GM11168 (cell line): Measurements from ENCODE around the gene CREBZF.
"Not testable (repeated sequence)": the region's sequence is repeated elsewhere in the genome, so short reads cannot be mapped to it uniquely, and the experiment has no call there.

Source experiments
- in situ Hi-C: fragments of 300-500 bp; cut with MboI; formaldehyde crosslinking; loops from one replicate; pipeline ENCODE4 v1.12.0; 2022; ENCODE audit warnings: low sequenced_read_pairs; ENCODE audit not compliant: unreplicated experiment

Gene CREBZF

GRCh38 chr11:85672105-85672902 lies 7.4 kb upstream of the CREBZF start:
- in situ Hi-C loops: no loop called here

GRCh38 chr11:85670949-85671663 lies 6.2 kb upstream of the CREBZF start:
- in situ Hi-C loops: not testable (repeated sequence)

- in situ Hi-C loops: no loop called here
Measured at GRCh38 chr11:85668157-85668556, 3.2 kb upstream of the CREBZF start.

GRCh38 chr11:85666687-85667086 lies 1.8 kb upstream of the CREBZF start:
- in situ Hi-C loops: no loop called here

DNA sequence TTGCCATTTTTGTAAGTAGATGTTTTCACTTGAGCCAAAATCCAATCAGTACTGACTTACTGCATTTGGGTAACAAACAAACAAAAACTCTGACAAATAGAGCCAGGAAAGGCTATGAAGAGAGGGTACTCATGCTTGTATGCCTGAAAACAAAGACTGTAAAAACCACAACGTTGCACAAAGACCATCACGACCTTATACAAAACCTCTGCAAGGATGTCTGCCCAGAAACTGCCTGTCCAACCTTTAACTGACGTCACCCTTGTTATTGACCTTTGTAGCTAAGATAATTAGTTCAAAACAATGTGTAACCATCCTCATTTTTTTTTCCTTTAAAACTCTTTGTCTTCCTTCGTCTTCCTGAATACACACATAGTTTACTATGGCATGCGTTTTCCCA lies 804 bp upstream of the CREBZF start:
- in situ Hi-C loops: no loop called here

DNA sequence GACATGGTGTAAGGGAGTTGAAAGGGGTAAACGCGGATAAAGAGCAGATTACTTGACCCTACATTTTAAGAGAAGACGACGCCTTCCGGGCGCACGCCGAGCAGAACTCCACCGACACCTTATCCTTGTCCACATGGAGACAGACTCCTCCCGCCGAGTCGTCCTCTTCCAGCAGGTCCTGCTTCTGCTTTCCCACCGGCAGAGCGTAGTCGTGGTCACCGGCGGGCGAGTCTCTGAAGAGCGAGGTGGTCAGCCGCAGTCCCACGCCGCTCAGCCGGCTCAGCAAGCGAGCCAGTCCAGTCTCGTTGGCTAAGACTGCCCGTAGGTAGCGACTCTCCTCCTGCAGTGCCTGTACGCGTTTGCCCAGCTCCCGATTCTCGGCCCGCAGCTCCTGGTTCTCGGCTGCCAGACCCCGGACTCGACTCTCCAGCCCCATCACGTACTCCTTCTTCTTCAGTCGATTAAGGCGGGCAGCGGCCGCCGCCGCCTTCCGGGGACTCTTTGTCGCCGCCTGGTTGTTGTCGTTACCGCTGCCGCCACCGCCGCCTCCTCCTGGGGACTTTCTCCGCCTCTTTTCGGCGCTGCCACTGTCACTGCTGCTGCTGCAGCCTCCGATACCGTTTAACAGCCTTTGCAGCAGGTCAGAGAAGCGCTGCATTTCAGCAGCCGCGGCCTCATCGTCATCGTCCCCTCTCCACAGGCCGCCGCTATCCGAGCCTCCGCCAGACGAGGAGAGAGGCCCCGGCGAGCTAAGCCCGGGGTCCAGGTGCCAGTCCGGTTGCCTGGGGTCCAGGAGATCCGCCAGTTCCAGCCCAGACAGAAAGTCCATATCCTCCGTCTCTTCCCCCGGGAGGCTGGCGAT lies 945 bp downstream of the CREBZF start:
- in situ Hi-C loops: no loop called here

DNA sequence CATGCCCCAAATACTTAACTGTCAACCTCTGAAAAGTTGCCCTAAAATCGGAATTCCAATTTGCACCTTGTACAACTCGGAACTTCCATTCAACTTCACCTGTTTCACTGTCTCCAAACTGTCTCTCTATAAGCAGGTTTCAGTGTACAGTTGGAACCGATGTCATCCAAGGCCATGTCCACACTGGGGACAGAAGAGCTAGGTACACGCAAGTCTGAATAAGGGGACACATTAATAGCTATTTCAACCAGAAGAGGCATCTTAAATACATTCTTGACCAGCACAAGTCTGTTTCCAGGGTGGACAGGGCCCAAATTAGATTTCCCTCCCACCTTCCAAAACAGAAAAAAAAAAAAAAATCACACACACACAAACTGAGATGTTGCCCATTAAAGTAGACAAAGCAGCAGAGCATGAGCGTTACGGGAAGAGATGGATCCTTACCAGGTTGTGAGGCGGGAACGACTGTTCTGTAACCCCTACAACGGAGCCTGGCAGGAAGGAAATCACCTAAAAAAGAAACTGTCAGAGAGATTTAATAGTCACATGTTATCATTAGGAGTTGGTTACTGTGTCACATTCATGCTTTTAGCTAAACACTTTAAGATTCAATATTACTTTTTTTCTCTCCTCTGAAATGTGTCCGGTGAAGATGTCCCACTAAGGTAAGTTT lies 1.7 kb downstream of the CREBZF start:
- in situ Hi-C loops: no loop called here

- in situ Hi-C loops: no loop called here
Measured at GRCh38 chr11:85661972-85662664, 2.8 kb downstream of the CREBZF start.

- in situ Hi-C loops: no loop called here
Measured at GRCh38 chr11:85658180-85658579, 6.7 kb downstream of the CREBZF start.

GRCh38 chr11:85656777-85657176 lies 8.2 kb downstream of the CREBZF start:
- in situ Hi-C loops: no loop called here

DNA sequence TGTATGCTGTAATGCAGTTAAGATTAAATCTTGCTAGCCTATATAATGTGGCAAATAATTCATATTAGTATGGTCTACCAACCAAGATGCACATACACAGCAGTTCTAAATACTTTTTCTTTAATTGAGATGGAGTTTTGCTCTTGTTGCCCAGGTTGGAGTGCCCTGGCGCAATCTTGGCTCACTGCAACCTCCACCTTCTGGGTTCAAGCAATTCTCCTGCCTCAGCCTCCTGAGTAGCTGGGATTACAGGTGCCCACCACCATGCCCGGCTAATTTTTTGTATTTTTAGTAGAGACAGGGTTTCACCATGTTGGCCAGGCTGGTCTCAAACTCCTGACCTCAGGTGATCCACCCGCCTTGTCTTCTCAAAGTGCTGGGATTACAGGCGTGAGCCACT lies 10.6 kb downstream of the CREBZF start:
- in situ Hi-C loops: not testable (repeated sequence)

DNA sequence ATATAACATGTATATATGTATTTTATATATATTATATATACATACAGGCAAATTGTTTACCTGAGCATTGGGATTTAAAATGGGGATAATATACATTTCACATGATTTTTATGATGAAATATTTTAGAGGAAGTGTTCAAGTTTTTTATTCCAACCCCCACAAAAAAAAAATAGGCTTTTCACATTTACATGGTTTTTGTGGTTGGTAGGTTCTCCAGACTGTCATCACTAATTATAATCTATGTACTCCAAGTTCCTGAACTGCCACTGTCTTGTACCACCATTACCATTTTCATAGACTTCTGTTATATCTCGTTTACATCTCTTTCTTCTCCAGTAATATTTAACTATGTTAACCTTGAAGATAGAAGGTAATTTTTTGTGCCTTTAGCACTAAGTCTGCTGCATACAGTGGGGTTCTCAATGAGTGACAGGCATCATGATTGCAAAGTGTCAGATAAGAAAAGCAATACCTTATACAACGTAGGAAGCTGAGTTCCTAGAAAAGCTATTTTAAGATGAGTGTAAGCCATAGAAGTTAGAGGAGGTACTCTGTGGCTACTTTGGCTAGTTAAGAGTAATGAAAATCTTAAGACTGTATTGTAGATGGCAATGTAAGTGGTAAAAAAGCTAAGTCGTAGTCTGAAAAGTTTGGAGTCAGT lies 12.0 kb downstream of the CREBZF start:
- in situ Hi-C loops: no loop called here

DNA sequence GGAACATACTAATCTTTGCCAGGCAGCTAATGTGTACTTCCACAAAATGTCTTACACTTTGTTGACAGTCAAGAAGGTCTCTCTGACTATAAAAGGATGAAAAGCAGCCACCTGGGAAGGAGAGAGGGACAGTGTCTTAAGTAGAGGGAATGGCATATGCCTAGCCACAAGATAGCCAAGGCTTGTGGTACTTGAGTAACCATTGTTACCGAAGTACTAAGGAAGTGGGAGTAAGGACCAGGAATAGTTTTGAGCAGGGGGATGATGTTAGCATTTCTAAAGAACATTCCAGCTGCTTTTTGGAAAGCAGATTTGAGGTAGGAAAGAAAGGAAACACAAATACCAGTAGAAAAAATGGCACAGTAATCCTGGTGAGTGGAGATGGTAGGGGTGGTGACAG lies 13.8 kb downstream of the CREBZF start:
- in situ Hi-C loops: no loop called here

- in situ Hi-C loops: no loop called here
Measured at GRCh38 chr11:85647604-85648299, 17.2 kb downstream of the CREBZF start, which contains the start of gene TMEM126A. TMEM126A (plus strand) TSS chr11:85647967; CDS start chr11:85650256, 2,289 bp downstream.

- in situ Hi-C loops: no loop called here
Measured at GRCh38 chr11:85647078-85647477, 17.9 kb downstream of the CREBZF start.

DNA sequence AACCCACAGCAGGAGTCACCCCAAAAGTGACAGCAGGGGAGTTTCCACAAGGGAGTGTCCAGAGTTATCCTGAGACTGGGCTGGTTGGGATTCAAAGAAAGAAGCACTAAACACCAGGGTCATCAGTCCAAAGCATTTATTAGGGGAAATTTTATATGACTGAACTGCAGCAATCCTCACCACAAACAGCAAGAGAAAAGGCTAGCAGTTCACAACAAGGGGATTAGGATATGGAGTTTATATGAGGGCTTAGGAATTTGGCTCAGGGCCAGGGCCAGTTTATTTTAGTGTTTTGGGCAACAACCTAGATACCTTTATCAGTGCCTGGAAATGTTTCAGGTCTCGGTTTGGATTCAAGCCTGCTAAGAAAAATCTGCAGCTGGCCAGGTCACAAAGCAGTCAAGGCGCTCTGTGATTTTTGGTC lies 21.7 kb downstream of the CREBZF start:
- in situ Hi-C loops: no loop called here

DNA sequence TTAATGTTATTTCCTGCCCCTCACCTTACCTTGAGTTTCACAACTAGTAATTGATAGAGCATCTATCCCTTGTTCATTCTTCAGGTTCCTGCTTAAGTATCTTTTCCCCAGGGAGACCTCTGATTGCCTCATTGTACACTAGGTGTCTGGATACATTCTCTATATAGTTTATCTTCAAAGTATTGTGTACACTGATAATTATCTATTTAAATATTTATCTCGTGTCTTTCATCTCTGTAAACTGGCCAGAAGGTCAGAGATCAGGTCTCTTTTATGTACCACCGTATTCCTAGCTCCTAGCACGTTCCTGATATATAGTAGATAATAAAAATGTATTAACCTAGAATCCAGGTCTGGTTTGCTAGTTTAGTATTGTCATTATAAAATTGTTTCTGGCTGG lies 30.2 kb downstream of the CREBZF start:
- in situ Hi-C loops: no loop called here

- in situ Hi-C loops: no loop called here
Measured at GRCh38 chr11:85628771-85629341, 36.1 kb downstream of the CREBZF start.
